Panc1 (cell line): ENCODE measurements around the gene NCKAP1. TPM values are rescaled to one million over a fixed set of nuclear protein-coding genes. Genes with fewer than 3 reads are reported as not detected.

Source experiments
- ATAC-seq: fragments of 200-7000 bp; cut with Tn5 transposase; 2 replicates; pipeline ENCODE4 v1.9.1; 2020; ENCODE audit warnings: mild to moderate bottlenecking, moderate library complexity
- BruUV-seq: library from RNA; stranded (reverse); fragments of 400-500 nt; replicated peaks from 2 replicates; lab custom pipeline; 2021; lab: Mats Ljungman, UMichigan
- CTCF ChIA-PET: fragments of 300-600 bp; sonication (Branson Sonifier 250); formaldehyde crosslinking; loops from one replicate; lab custom pipeline; 2022; ENCODE audit warnings: antibody characterized with exemption; lab: Charles Lee
- POLR2A ChIA-PET: fragments of 300-600 bp; sonication (Branson Sonifier 250); formaldehyde crosslinking; loops from one replicate; lab custom pipeline; 2022; ENCODE audit warnings: antibody characterized with exemption; lab: Charles Lee
- DNase-seq: peaks from one replicate; pipeline ENCODE4 v3.0.0-alpha.2; 2010; ENCODE audit warnings: low read depth, low spot score
- H3K27ac ChIP-seq: 2 replicates; pipeline ENCODE4 v1.5.1; 2011; ENCODE audit warnings: mild to moderate bottlenecking, low read length, inconsistent platforms
- H3K27me3 ChIP-seq: fragments of 200-500 bp; sonication (Bioruptor generic); 2 replicates; pipeline ENCODE4 v1.6.0; 2014; ENCODE audit warnings: low read length, inconsistent platforms; ENCODE audit not compliant: control insufficient read depth, insufficient read depth
- H3K36me3 ChIP-seq: fragments of 200-500 bp; sonication (Bioruptor generic); 2 replicates; pipeline ENCODE4 v1.5.1; 2014; ENCODE audit warnings: inconsistent platforms, mild to moderate bottlenecking, low read length, moderate library complexity; ENCODE audit not compliant: control insufficient read depth, insufficient read depth
- H3K4me1 ChIP-seq: 2 replicates; pipeline ENCODE4 v1.5.1; 2011; ENCODE audit warnings: inconsistent platforms, mild to moderate bottlenecking, low read length, moderate library complexity; ENCODE audit not compliant: control insufficient read depth, insufficient read depth
- H3K4me3 ChIP-seq, 2 experiments: 2 replicates each; pipeline ENCODE4 v1.5.1; 2011 to 2012; ENCODE audit warnings: low read depth in 2 of 2, low read length in 2 of 2, mild to moderate bottlenecking in 2 of 2, inconsistent platforms in 1 of 2, moderate library complexity in 1 of 2
- H3K9me3 ChIP-seq: fragments of 200-500 bp; sonication (Bioruptor generic); 2 replicates; pipeline ENCODE4 v1.5.1; 2014; ENCODE audit warnings: low read depth, mild to moderate bottlenecking, inconsistent platforms, low read length, moderate library complexity; ENCODE audit not compliant: control insufficient read depth, insufficient read depth
- CTCF ChIP-seq: fragments of 450-650 bp; IDR thresholded peaks from 2 replicates; pipeline ENCODE4 v1.5.1; 2017; ENCODE audit warnings: mild to moderate bottlenecking
- POLR2AphosphoS5 ChIP-seq: IDR thresholded peaks from 2 replicates; pipeline ENCODE4 v1.6.1; 2012; ENCODE audit warnings: mild to moderate bottlenecking, low read depth, low read length, moderate library complexity
- REST ChIP-seq, 2 experiments: IDR thresholded peaks; 2 replicates each; pipeline ENCODE4 v1.6.1; 2011 to 2012; ENCODE audit warnings: low read depth in 2 of 2, control low read depth in 1 of 2, low read length in 1 of 2, mild to moderate bottlenecking in 1 of 2, moderate library complexity in 1 of 2; ENCODE audit not compliant: insufficient read depth in 1 of 2
- SIN3A ChIP-seq: IDR thresholded peaks from 2 replicates; pipeline ENCODE4 v1.6.1; 2012; ENCODE audit warnings: low read depth, mild to moderate bottlenecking, low read length, moderate library complexity, borderline replicate concordance; ENCODE audit not compliant: insufficient read depth
- TCF7L2 ChIP-seq: IDR thresholded peaks from 2 replicates; pipeline ENCODE4 v1.6.1; 2011; ENCODE audit warnings: mild to moderate bottlenecking, low read depth, low read length, inconsistent platforms
- in situ Hi-C: cut with HindIII; loops from 2 replicates; pipeline ENCODE4 v1.10.0; 2016; ENCODE audit warnings: low sequenced_read_pairs, low pct_unique_long_range_greater_than_20kb
- intact Hi-C: fragments of 100-400 bp; cut with micrococcal nuclease; formaldehyde crosslinking; loops from one replicate; pipeline ENCODE4 v1.10.0; 2022; ENCODE audit not compliant: unreplicated experiment
- total RNA-seq: library from RNA; stranded (reverse); gene quantifications from one replicate; pipeline ENCODE4 v1.2.1, GENCODE V29; 2021; ENCODE audit not compliant: unreplicated experiment

The NCKAP1 gene
- total RNA-seq, 1 experiment from 2014 or later = 174 TPM

- DNase-seq = no peak
- Histone ChIP-seq H3K36me3 (peaks cover 7% of the 10 kb centered on the region), H3K4me3 (no peak overlapping the region), H3K27ac (no peak overlapping the region), H3K27me3 (no peaks in the 10 kb centered on the region), H3K4me1 (no peaks in the 10 kb centered on the region), H3K9me3 (no peaks in the 10 kb centered on the region)
- no peak for TF ChIP-seq TCF7L2
- no peak for TF ChIP-seq SIN3A
- TF ChIP-seq POLR2AphosphoS5 = no peak
- TF ChIP-seq REST (IDR thresholded peaks at IDR 0.05; ENCODE audit: insufficient read depth in 1 of 2, low read depth in 2 of 2, low read length in 1 of 2) = no peak
- no peak for TF ChIP-seq CTCF
- ATAC-seq = no peak
- intact Hi-C loops (no loop called here), in situ Hi-C loops (no loop called here)
- ChIA-PET POLR2A (no interaction called here), CTCF (no interaction called here)
- BruUV-seq = no TSS peak
Observed at GRCh38 chr2:182917924-182918323, 120.3 kb downstream of the NCKAP1 start.

- intact Hi-C loops (no loop called here), in situ Hi-C loops (no loop called here)
- Histone ChIP-seq H3K4me3 (no peak overlapping the region), H3K27ac (no peak overlapping the region), H3K4me1 (no peaks in the 10 kb centered on the region), H3K36me3 (peaks cover 11% of the 10 kb centered on the region), H3K27me3 (no peaks in the 10 kb centered on the region), H3K9me3 (no peaks in the 10 kb centered on the region)
- ChIA-PET POLR2A (no interaction called here), CTCF (no interaction called here)
- BruUV-seq = no TSS peak
- TF ChIP-seq CTCF (no peak), SIN3A (no peak), REST (IDR thresholded peaks at IDR 0.05; ENCODE audit: insufficient read depth in 1 of 2, low read depth in 2 of 2, low read length in 1 of 2) (no peak)
- no peak for ATAC-seq
- DNase-seq = no peak
Observed at GRCh38 chr2:182916417-182916816, 121.8 kb downstream of the NCKAP1 start.
